HUES64 (cell line): ENCODE measurements around the gene FAS.
A peak's percentile ranks its signal among the peaks of the same experiment; 100 is the strongest.

ENCODE experiments used
- H3K27ac ChIP-seq: 2 replicates; pipeline ENCODE4 v1.7.0; 2013; ENCODE audit warnings: low read depth, low read length, inconsistent platforms
- H3K27me3 ChIP-seq: 2 replicates; pipeline ENCODE4 v1.6.1; 2013; ENCODE audit warnings: mild to moderate bottlenecking, low read length; ENCODE audit not compliant: insufficient read depth
- H3K36me3 ChIP-seq: 2 replicates; pipeline ENCODE4 v1.6.1; 2013; ENCODE audit warnings: mild to moderate bottlenecking, low read length; ENCODE audit not compliant: insufficient read depth
- H3K4me1 ChIP-seq: 2 replicates; pipeline ENCODE4 v1.6.1; 2013; ENCODE audit warnings: mild to moderate bottlenecking, low read length, moderate library complexity; ENCODE audit not compliant: insufficient read depth
- H3K4me3 ChIP-seq: 2 replicates; pipeline ENCODE4 v1.5.1; 2013; ENCODE audit warnings: mild to moderate bottlenecking, low read length, moderate library complexity
- H3K9ac ChIP-seq: 2 replicates; pipeline ENCODE4 v1.6.1; 2013; ENCODE audit warnings: mild to moderate bottlenecking, low read depth, low read length
- H3K9me3 ChIP-seq: 2 replicates; pipeline ENCODE4 v1.6.1; 2013; ENCODE audit warnings: low read depth, low read length; ENCODE audit not compliant: insufficient read depth
- WGBS: fragments of 150-250, 120-280 bp; methylation state at CpG from one replicate; pipeline ENCODE4 v1.1.7; 2013; ENCODE audit warnings: missing lambda C conversion rate; 5-methylcytosine and 5-hydroxymethylcytosine counted together

The FAS gene

DNA sequence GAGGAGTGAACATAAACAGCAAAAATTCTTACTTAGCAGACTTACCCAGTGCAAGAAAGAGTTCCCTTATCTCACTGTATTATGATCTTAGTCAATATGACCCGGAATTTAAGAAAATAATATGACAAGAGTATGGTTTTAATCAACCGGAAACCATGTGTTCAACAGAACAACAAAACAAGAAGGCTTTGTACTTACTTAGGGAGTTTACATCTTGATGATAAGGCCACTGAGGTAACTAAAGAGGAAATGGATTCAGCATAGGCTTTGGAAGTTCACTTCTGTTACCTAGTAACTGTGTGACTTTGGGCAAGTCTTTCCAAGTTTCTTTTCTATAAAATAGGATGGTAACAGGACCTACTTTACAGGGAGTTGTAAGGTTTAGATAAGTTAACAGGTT lies 7.4 kb upstream of the FAS start:
- no peak overlapping the region for H3K27ac ChIP-seq
- H3K4me3 ChIP-seq: no peak overlapping the region
- peaks cover 15% of the 10 kb centered on the region; the same call in 1 of the 2 replicates for H3K4me1 ChIP-seq
- H3K36me3 ChIP-seq: no peaks in the 10 kb centered on the region
- H3K27me3 ChIP-seq: no peaks in the 10 kb centered on the region
- WGBS: 100% methylated on average over 1 of the region's 2 CpGs
- H3K9me3 ChIP-seq: no peaks in the 10 kb centered on the region
- no peak overlapping the region for H3K9ac ChIP-seq

DNA sequence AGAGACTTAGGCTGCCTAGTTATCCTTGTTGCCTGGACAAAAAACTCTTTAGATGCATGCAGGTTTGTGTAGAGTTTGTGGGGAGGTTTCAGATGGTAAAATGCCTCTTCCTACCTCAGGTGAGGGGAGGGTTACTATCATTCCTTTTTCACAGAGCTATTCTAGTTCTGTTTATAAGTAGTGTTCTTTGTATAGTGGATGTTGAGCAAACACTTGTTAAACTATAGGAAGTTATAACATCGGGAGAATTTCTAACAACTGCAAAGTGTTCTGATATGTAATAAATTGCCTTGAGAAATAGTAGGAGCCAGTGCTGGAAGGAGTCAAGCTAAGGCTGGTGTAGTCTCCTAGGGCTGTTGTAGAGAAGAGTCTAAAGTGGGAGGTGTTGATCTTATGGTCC lies 6.7 kb upstream of the FAS start:
- WGBS: 95% methylated on average over 1 of the region's 1 CpG
- Histone ChIP-seq H3K4me3 (no peak overlapping the region), H3K9me3 (no peaks in the 10 kb centered on the region), H3K27ac (no peak overlapping the region), H3K27me3 (peaks cover 2% of the 10 kb centered on the region; the same call in 1 of the 2 replicates), H3K4me1 (peaks cover 14% of the 10 kb centered on the region; the same call in 1 of the 2 replicates), H3K36me3 (no peaks in the 10 kb centered on the region), H3K9ac (no peak overlapping the region)

DNA sequence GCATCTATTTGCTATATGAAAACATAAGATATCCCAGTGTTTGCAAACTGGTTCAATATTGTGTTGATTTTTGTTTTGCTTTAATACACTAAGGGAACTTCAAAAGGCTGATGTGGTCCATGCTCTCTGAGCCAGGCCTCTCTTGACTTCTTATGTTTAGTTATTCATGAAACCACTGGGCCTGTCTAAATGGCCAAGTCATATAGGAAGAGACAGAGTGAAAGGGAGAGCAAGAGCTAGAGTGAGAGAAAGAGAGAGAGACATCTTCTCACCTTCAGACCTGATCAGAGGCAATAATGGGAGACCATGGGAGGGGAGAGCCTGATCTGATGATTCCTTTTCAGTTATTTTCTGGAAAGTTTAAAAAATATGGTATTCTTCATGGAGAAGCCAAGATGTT lies 6.1 kb upstream of the FAS start:
- peaks cover 8% of the 10 kb centered on the region; the same call in 1 of the 2 replicates for H3K4me1 ChIP-seq
- H3K27ac ChIP-seq: no peak overlapping the region
- no peaks in the 10 kb centered on the region for H3K36me3 ChIP-seq
- H3K9ac ChIP-seq: no peak overlapping the region
- H3K9me3 ChIP-seq: no peaks in the 10 kb centered on the region
- H3K4me3 ChIP-seq: no peak overlapping the region
- peaks cover 8% of the 10 kb centered on the region for H3K27me3 ChIP-seq

DNA sequence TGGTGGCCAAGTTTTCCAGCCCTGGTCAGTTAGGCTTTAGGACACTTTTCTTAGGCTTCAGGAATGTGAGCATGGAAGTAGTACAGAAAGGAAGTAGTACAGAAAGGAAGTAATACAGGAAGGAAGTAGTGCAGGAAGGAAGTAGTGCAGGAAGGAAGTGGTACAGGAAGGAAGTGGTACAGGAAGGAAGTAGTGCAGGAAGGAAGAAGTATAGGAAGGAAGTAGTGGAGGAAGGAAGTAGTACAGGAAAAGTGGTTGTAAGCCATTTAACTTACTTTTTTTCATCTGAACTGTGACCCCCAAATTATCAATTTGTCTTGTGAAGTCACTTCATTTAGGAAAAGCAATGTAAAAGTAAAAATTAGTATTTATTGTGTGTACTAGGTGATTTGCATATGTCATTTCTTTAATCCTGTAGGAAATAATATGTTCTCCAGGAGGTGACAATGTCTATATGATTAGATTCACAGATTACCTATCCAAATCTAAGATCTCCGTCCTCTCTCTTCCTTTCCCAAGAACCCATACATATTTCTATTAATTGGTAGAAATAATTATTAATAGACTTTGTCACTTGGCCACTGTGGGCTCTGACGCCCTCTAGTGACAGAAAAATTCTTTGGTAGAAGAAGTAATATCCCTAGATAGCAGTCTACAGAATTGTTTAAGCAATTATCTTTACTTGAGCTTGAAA lies 3.9 kb upstream of the FAS start:
- H3K4me1 ChIP-seq: peaks cover 7% of the 10 kb centered on the region; the same call in 1 of the 2 replicates
- H3K27me3 ChIP-seq: peaks cover 30% of the 10 kb centered on the region
- H3K9ac ChIP-seq: no peak overlapping the region
- WGBS: 0% methylated on average over 1 of the region's 2 CpGs
- no peak overlapping the region for H3K4me3 ChIP-seq
- H3K9me3 ChIP-seq: no peaks in the 10 kb centered on the region
- no peak overlapping the region for H3K27ac ChIP-seq
- H3K36me3 ChIP-seq: no peaks in the 10 kb centered on the region

DNA sequence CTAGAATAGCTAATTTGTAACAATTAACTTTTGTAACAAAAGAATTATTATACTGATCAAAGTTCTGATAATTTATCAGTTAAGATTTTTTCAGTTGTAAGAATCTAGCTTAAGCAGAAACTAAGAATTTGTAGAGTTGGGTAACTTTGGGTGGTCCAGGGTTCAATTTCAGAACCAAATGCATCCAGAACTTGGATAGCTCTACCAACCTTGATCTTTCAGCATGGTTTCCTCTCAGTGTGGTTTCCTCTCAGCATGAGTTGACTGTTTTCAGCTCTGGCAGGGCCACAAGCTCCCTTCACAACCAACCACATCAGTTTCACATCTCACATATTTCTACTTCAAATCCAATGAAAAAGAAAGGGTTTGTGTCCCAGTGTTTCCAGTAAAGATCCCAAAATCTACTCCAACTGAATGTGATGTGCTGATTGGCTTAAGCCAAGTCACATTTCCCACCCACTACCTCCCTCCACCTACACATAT lies 3.3 kb upstream of the FAS start:
- H3K27ac ChIP-seq: no peak overlapping the region
- H3K4me3 ChIP-seq: no peak overlapping the region
- H3K9me3 ChIP-seq: no peaks in the 10 kb centered on the region
- H3K36me3 ChIP-seq: no peaks in the 10 kb centered on the region
- H3K9ac ChIP-seq: no peak overlapping the region
- H3K27me3 ChIP-seq: peaks cover 36% of the 10 kb centered on the region
- H3K4me1 ChIP-seq: peaks cover 12% of the 10 kb centered on the region; the same call in 1 of the 2 replicates

DNA sequence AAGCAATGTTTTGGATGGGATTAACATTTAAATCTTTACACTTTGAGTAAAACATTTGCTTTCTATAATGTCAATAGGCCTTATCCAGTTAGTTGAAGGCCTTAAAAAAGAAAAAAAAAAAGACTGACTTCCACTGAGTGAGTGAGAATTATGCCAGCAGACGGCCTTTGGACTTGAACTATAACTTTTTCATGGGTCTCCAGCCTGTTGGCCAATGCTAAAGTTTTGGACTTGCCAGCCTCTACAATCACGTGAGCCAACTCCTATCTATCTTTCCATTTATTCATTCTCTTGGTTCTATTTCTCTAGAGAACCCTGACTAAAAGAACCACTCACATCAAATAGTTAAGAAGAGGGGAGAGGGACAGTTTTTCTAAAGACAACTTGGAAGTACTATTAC lies 2.8 kb upstream of the FAS start:
- Histone ChIP-seq H3K9me3 (no peaks in the 10 kb centered on the region), H3K27ac (no peak overlapping the region), H3K4me3 (no peak overlapping the region), H3K27me3 (peaks cover 36% of the 10 kb centered on the region), H3K36me3 (no peaks in the 10 kb centered on the region), H3K9ac (no peak overlapping the region), H3K4me1 (peaks cover 13% of the 10 kb centered on the region; the same call in 1 of the 2 replicates)
- WGBS: 67% methylated on average over 2 of the region's 2 CpGs

DNA sequence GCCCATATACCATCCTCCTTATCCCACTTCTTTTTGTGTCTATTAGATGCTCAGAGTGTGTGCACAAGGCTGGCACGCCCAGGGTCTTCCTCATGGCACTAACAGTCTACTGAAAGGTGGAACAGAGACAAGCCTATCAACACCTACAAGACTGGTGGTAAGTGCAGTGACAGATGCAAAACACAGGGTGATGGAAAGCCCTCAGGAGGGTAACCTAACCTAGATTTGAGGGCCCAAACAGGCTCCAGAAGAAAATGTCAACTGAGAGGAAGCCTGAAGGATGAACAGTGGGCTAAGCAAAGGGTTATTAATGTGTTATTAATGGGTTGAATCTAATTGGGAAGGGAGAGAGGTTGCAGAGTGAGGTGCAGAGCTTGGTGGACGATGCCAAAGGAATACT lies 1.2 kb upstream of the FAS start:
- Histone ChIP-seq H3K4me3 (no peak overlapping the region), H3K27ac (no peak overlapping the region), H3K9me3 (no peaks in the 10 kb centered on the region), H3K4me1 (peaks cover 28% of the 10 kb centered on the region), H3K36me3 (no peaks in the 10 kb centered on the region), H3K27me3 (peaks cover 36% of the 10 kb centered on the region), H3K9ac (no peak overlapping the region)
- WGBS: 78% methylated on average over 2 of the region's 2 CpGs

DNA sequence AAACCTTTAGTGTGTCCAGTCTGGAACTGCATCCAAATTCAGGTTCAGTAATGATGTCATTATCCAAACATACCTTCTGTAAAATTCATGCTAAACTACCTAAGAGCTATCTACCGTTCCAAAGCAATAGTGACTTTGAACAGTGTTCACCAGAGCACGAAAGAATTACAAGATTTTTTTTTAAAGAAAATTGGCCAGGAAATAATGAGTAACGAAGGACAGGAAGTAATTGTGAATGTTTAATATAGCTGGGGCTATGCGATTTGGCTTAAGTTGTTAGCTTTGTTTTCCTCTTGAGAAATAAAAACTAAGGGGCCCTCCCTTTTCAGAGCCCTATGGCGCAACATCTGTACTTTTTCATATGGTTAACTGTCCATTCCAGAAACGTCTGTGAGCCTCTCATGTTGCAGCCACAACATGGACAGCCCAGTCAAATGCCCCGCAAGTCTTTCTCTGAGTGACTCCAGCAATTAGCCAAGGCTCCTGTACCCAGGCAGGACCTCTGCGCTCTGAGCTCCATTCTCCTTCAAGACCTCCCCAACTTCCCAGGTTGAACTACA lies 694 bp upstream of the FAS start:
- Histone ChIP-seq H3K4me1 (peaks cover 29% of the 10 kb centered on the region), H3K27ac (no peak overlapping the region), H3K9ac (peak overlapping the region; percentile 67; the same call in 1 of the 2 replicates), H3K27me3 (peaks cover 36% of the 10 kb centered on the region), H3K4me3 (peak overlapping the region; percentile 81), H3K36me3 (no peaks in the 10 kb centered on the region), H3K9me3 (no peaks in the 10 kb centered on the region)
- WGBS: 77% methylated on average over 8 of the region's 8 CpGs

DNA sequence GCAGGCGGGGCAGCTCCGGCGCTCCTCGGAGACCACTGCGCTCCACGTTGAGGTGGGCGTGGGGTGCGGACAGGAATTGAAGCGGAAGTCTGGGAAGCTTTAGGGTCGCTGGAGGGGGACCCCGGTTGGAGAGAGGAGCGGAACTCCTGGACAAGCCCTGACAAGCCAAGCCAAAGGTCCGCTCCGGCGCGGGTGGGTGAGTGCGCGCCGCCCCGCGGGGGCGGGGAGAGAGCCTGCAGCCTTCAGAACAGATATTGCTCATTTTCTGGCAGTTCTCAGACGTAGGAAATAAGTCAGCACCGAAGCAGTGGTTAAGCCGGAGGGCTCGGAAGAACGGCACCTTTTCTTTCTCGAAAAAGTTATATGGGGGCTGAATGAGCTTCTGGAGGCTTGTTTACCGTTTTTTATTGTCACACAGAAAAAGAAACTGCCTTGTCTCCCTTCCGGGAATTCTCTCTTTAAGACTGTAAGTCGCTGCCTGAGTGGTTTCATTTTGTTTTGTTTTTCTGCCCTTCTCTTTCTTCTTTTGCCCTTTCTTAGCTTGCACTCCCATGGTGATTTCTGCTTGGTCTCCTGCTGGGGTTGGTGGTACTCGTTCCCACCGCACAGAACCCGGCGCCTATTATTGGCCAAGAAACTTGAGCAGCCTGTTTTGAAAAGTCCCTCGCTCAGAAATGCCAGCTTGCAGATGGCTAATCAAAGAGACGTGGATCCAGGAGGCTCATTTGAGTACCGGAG lies 732 bp downstream of the FAS start:
- no peaks in the 10 kb centered on the region for H3K36me3 ChIP-seq
- peaks cover 36% of the 10 kb centered on the region for H3K27me3 ChIP-seq
- peaks cover 25% of the 10 kb centered on the region for H3K4me1 ChIP-seq
- peak overlapping the region; percentile 67 for H3K9ac ChIP-seq
- H3K4me3 ChIP-seq: peak overlapping the region; percentile 81
- H3K27ac ChIP-seq: peak overlapping the region; percentile 56
- WGBS: under 1% methylated on average over 38 of the region's 38 CpGs
- no peaks in the 10 kb centered on the region for H3K9me3 ChIP-seq

DNA sequence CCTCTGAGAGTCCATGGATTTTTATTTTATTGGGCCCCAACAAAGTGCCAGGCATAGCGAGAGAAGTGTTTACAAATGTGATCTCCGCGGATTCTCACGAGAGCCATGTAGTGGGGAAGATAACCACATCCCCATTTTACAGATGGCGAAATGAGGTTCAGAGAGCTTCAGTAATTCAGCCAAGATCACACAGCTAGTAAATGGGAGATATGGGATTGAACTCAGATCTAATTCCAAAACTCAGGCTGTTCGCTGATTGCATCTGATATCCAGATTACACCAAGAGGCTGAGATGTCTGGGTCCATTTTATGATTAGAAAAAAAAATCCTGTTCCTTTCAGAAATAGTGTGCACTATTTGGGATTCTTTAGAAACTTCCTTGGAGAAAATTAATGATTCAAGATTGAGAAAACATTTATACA lies 1.3 kb downstream of the FAS start:
- Histone ChIP-seq H3K27me3 (peaks cover 36% of the 10 kb centered on the region), H3K9ac (peak overlapping the region; percentile 67; the same call in 1 of the 2 replicates), H3K4me1 (peaks cover 25% of the 10 kb centered on the region), H3K27ac (no peak overlapping the region), H3K36me3 (no peaks in the 10 kb centered on the region), H3K9me3 (no peaks in the 10 kb centered on the region), H3K4me3 (peak overlapping the region; percentile 81)
- 24% methylated on average over 5 of the region's 6 CpGs for WGBS

DNA sequence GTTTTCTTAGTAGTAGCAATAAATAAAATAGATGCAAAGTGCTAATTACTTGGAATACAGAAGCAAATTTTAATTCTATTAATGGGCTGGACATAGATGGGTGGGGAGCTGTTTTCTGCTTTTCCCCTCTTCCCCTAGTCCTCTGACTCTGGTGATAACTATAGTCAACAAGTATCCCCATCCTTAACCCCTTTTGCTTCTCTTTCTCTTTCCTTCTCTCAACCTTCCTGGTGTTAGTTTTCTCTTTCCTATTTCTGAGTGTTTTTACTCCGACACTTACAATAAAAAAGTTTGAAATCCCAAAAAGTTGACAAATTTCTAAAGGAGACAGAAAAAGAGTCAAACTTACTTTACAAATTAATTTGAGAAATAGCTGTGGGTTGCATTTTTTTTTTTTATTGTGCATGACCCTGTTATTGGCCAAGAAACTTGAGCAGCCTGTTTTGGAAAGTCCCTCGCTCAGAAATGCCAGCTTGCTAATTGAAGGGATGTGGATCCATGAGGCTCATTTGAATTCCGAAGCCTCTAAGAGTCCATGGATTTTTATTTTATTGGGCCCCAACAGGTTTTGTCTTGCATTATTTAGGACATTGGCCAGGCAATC lies 2.4 kb downstream of the FAS start:
- no peaks in the 10 kb centered on the region for H3K9me3 ChIP-seq
- no peak overlapping the region for H3K9ac ChIP-seq
- peaks cover 36% of the 10 kb centered on the region for H3K27me3 ChIP-seq
- no peak overlapping the region for H3K27ac ChIP-seq
- no peaks in the 10 kb centered on the region for H3K36me3 ChIP-seq
- WGBS: 33% methylated on average over 2 of the region's 3 CpGs
- H3K4me3 ChIP-seq: peak overlapping the region; percentile 9; the same call in 1 of the 2 replicates
- H3K4me1 ChIP-seq: peaks cover 25% of the 10 kb centered on the region
